Fibroblast of skin of right quadriceps (primary cell): Measurements from ENCODE around the gene MICB.
A peak's percentile ranks its signal among the peaks of the same experiment; 100 is the strongest.

Experiments
- DNase-seq: peaks from one replicate; pipeline ENCODE4 v3.0.0-alpha.2; 2013

The MICB gene

GRCh38 chr6:31513456-31514165 lies 15.7 kb downstream of the MICB start:
- DNase-seq = no peak

GRCh38 chr6:31521835-31522234 lies 23.9 kb downstream of the MICB start:
- no peak for DNase-seq

DNA sequence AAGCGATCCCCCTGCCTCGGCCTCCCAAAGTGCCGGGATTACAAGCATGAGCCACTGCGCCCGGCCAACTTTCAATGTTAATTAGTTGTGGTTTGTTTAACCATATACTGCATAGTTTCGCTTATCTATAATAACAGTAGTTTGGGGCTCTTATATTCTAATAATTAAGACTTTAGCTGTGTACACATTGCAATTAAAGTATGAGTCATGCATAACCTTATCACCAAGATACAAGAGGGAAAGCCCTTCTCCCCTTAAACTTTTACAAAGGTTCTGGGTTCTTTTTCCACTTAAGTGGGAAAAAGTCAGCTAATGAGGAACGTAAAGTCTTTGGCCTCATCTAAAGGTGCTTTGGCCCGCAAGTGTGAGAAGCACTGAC lies 27.6 kb downstream of the MICB start:
- no peak for DNase-seq

DNA sequence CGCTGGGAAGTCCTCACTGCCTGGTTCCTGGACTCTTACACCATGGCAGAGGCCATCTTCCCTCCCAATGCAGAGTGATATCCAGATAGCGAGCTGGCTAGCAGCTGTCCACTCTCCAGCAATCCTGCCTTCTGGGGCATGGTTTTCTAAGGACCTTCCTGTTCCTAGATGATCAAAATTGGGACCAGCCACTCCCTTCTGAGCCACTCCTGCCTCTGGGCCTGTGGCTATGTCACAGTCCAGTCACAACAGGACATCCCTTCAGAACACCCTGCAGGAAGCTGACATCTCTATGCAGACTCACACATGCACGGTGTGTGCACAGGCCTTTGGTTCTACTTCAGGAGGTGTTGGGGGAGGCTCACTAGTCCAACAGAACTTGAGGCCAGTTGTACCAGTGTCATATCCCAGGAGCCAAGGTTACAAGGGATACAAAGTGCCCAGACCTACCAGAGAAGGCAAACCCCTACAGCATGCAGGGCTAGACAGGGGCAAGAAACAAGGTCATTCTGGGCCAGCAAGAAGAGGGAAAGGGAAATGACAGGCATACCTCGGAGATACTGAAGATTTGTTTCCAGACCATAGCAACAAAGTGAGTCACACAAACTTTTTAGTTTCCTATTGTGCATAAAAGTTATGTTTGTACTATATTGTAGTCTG lies 28.1 kb downstream of the MICB start:
- DNase-seq = peak; percentile 43

DNA sequence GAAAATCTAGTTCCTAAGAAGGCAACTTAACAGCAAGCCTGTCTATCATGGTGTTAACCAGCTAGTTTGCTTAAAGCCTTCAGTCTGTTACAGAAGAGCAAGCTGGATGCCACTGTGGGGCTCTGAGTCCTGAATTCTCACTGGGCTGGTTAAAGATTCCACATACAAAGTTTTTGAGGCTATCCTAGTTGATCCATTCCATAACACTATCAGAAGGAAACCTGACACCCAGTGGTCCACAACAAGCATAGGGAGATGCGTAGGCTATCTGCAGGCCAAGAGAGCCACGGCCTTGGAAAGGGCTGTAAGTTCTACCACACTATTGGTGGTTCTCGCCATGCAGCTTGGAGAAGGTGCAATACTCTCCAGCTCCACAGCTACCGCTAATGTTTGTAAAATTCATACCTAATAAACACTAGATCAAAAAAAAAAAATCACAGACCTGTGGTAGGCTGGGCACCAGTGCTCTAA lies 30.4 kb downstream of the MICB start:
- no peak for DNase-seq

- no peak for DNase-seq
These were observed 30.9 kb downstream of the MICB start, which contains the start of gene MCCD1 for GRCh38 chr6:31528821-31529328. Gene MCCD1, plus strand, starts transcription at chr6:31528962. Its CDS starts 53 bp downstream, at chr6:31529015.

- DNase-seq = no peak
These were observed 31.6 kb downstream of the MICB start for GRCh38 chr6:31529329-31530150.

GRCh38 chr6:31530659-31531058 lies 32.7 kb downstream of the MICB start:
- DNase-seq = no peak

DNA sequence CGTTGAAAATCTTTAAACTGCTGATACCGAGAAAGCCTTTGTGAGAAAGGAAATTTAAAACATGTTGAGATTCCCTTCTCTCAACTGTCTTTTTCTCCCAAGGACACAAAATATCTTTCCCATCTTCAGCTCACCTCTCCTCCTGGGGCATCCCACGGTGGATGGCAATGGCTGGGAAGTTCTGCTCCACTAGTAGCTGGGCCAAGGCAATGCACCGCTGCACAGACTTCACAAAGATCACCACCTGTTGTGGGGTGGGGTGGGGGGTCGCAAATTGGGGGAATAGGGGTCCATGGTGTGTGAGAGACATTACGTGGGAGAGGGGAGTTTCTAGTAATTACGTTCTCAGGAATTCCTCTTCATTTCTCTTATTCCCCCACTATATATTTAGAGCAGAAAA lies 33.2 kb downstream of the MICB start:
- no peak for DNase-seq

DNA sequence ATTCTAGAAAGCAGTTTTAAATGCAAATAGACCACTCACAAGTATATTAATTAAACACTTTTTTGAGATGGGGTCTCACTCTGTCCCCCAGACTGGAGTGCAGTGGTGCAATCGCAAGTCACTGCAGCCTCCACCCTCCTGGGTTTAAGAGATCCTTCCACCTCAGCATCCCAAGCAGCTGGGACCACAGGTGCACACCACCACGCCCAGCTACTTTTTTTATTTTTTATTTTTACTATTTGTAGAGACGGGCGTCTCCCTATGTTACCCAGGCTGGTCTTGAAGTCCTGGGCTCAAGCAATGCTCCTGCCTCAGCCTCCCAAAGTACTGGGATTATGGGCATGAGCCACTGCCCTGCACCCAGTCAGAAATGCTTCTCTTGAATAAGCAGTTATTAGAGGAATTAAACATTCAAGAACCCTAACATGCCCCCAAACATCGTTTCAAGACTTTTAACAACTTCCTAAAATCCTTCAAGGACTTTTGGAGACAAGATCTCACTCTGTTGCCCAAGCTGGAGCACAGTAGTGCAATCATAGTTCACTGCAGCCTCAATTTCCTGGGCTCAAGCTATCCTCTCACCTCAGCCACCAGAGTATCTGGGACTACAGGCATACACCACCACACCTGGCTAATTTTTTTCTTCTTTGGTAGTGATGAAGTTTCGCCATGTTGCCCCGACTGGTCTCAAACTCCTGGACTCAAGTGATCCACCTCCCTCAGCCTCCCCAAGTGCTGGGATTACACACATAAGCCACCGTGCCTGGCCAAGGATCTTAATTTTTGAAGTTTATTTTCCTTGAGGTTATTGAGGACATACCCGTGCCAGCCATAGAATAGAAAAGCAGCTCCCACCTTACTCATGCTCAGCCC lies 34.1 kb downstream of the MICB start:
- DNase-seq = no peak

DNA sequence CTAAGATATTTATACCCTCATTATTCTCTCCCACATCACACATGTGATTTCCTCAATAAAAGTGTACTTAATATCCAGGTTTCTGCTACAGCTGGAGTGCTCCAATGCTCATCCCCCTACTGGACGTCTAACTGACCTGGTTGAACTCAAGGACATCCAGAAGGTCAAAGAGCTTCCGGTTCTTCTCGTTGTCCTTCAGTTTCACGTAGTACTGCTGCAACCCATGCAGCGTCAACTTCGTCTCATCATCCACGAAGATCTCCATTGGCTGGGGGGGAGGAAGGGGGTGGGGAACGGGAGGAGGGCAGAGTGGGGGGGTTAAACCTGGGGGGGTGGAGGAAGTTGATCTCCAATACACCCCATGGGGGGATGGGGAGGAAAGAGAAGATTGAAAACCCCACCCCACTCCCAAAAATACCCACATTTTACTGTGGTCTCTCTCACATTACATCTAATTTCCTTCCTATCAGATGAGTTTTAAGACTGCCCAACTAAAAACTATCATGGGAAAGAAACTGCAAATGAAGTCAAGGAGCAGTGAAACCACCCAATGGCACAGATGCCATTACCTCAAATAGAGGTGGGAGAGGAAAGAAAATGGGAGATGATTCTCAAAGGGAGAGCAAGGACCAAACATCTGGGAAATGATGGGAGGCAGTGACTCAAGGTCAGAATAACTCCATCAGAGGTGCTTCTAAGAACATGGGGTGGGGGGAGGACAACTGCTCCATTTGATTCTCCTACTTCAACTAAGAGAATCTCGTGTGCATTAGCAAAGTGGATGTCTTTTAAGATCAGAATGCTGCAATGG lies 34.9 kb downstream of the MICB start:
- DNase-seq = no peak

DNA sequence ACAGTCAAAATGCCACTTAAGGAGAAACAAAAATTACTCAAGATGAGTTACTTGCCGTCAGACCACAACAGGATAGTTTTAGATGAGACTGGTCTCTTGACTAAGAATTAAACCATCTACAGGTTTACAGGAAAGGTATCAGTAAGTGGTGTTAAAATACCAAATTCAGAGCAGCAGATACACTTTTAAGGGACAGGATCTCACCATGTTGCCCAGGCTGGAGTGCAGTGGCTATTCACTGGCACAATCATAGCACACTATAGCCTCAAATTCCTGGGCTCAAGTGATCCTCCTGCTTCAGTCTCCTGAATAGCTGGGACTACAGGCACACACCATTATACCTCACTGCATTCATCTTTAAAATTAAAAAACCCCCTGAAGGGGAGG lies 35.5 kb downstream of the MICB start:
- DNase-seq = no peak

DNA sequence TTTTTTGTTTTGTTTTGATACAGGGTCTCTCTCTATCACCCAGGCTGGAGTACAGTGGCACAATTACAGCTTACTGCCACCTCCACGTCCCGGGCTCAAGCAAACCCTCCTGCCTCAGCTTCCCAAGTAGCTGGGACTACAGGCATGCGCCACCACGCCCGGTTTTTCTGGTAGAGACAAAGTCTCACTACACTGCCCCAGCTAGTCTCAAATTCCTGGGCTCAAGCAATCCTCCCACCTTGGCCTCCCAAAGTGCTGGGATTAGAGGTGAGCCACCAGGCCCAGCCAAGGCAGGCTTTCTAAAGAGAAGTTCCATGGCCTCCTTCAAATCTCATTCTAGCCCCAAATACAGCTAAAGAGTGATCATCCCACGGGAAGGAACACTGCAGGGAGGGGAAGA lies 36.1 kb downstream of the MICB start:
- DNase-seq = no peak

DNA sequence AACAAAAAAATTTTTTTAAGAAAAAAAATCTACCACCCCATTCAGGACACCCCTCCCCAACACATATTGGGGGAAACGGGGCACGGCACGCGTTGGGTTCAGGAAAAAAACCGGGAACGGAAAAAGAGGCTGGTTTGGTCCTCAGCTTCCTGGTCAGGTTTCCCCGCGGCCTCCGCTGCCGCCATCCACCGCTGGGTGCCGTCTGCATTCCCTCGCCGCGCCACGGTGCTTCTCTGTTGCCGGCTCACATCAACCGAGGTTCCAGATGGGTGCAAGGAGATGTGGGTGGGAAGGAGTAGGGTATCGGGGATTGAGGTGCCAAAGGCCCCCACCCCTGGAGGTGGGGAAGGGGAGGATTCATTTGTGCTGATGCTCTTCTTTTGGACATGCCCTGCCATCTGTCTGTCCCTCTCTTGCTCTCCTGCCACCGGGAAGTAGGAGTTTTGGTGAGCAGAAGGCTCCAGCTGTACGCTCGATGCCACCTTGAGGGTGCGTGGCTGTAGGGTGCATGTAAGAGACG lies 36.6 kb downstream of the MICB start:
- no peak for DNase-seq

DNA sequence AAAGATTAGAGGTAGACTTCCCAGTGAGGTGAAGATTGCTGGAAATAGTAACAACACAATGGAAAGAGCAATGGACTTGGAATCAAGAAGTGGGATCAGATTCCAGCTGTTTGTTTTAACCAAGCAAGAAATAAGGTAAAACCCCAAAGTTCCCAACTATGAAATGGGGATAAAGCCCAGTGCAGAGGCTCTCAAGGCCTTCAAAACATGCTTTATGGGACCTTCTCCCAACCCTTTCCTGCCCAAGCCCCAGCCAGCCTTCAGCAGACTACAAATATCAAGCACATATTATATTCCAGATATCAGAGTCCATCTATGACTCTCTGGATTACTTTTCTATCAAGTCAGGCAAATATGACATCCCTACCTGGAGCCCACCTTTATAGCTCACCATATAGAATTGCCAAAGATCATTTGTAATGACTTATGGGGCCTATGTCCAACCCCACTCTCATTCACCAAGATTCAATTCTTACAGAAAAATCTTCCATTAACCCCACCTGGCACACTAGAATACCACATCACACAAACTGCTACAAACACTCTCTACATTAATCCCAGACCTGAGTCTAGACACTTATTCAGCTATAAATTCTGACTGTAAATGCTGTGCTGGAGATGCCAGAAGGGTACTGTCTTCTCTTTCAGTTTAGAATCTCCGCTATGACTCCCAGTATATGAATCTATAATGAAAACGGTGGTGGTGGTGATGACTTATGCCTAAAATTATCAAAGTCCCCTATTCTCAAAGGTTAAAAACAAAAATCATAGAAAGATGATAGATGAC lies 37.8 kb downstream of the MICB start:
- no peak for DNase-seq

GRCh38 chr6:31538805-31539400 lies 41.0 kb downstream of the MICB start:
- DNase-seq = no peak

DNA sequence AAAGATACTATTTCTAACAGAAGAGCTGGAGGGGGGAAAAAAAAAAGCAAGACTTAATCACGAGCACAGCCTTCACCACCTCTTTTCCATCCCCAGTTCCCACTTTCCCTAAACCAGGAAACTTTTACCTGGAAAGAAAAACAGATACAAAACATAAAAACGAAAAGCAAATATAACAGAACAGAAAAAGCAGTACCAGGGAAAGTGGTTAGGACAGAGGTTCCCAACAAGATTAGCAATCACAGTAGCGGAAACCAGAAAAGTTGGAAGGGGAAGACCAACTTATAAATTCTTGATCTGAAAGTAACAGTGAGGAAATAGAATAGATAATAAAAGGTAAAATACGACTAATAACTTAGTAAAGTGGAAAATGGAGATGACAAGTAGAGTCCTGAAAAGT lies 42.7 kb downstream of the MICB start:
- no peak for DNase-seq

DNA sequence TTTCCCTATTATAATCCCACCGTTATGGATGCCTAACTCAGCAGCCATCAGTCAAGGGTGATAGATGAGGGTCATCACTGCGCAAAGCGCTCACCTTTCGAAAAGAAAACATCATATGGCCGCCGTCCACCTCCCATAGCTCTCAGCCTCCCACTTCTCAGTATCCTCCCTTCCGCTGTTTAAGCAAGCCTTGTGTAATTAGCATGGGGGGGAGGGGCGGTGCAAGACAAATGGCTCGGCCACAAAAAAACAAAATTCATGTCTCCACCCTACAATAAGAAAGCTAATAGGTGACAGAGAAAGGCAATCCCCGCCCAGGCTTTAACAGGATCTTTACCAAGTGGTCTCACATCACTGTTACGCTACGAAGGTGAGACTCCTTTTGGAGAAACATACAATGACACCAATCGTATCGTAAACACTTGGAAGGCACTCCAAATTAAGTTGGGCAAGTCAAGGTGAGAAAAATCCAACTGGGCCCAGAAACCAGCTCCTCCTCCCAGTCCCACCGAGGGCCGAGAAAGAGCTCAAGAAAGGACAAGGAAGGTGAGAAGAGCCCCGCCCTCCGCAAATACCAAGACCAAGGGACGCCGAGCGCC lies 43.2 kb downstream of the MICB start:
- peak; percentile 48 for DNase-seq

GRCh38 chr6:31541658-31542521 lies 43.9 kb downstream of the MICB start, which contains the start of gene DDX39B:
Gene DDX39B, minus strand, starts transcription at chr6:31542003. Its CDS starts 1,471 bp downstream, at chr6:31540532.
- DNase-seq = peak; percentile 97
